NCI-H226 (cell line): ENCODE results near the gene ZNF836.
A peak's percentile ranks its signal among the peaks of the same experiment; 100 is the strongest.
"Not testable (repeated sequence)": the region's sequence is repeated elsewhere in the genome, so short reads cannot be mapped to it uniquely, and the experiment has no call there.

Experiments
- DNase-seq: peaks from one replicate; pipeline ENCODE4 v3.0.0-alpha.2; 2015

ZNF836 gene

GRCh38 chr19:52171321-52172169 is at the start of gene ZNF836:
Gene ZNF836, minus strand, starts transcription at chr19:52171621. Its CDS starts 3,549 bp downstream, at chr19:52168072.
- DNase-seq, result peak; percentile 48

DNA sequence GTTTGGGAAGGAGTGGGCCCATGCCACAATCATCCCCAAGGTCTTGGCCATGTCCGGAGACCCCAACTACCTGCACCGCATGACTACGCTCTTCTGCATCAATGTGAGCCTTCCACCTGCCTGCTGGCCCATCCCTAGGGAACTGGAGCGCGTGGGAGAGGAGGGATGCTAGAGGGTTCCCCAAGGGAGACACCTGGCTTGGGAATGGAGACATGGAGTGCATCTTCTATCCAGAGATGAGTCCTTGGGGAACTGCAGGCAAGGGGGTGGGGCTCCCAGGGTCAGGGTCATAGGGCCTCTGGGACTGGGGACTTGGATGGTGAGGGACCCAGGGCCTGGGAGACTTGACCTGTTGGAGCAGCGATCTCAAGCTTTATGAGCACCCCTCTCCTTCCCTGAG is 49.6 kb upstream of the ZNF836 start:
- no peak for DNase-seq

GRCh38 chr19:52219611-52220010 is 48.2 kb upstream of the ZNF836 start:
- no peak for DNase-seq

GRCh38 chr19:52217576-52217975 is 46.2 kb upstream of the ZNF836 start:
- no peak for DNase-seq

GRCh38 chr19:52216401-52216800 is 45.0 kb upstream of the ZNF836 start:
- no peak for DNase-seq

GRCh38 chr19:52214241-52214640 is 42.8 kb upstream of the ZNF836 start:
- no peak for DNase-seq

DNA sequence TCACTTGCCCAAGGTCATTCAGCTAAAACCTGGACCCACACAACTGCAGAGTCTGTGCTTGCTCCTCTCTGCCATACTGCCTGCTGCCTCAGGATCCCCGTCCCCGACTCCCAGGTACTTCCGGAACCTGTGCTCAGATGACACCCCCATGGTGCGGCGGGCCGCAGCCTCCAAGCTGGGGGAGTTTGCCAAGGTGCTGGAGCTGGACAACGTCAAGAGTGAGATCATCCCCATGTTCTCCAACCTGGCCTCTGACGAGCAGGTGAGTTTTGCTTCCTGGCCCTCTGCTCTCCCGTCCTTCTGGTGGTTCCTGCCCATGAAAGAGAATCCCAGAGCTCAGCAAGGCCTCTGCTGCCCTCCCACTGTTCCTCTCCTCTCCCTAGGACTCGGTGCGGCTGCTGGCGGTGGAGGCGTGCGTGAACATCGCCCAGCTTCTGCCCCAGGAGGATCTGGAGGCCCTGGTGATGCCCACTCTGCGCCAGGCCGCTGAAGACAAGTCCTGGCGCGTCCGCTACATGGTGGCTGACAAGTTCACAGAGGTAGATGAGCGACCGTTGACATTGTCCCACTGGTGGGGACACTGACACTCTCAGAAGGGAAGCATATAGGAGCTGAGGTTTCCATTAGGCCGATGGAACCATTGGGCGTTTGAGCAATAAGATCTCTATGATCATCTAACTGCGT is 41.3 kb upstream of the ZNF836 start:
- DNase-seq, result no peak

- no peak for DNase-seq
These were observed 40.6 kb upstream of the ZNF836 start for GRCh38 chr19:52211926-52212571.

GRCh38 chr19:52211203-52211602 is 39.8 kb upstream of the ZNF836 start:
- no peak for DNase-seq

GRCh38 chr19:52206481-52206880 is 35.1 kb upstream of the ZNF836 start:
- DNase-seq, result no peak

DNA sequence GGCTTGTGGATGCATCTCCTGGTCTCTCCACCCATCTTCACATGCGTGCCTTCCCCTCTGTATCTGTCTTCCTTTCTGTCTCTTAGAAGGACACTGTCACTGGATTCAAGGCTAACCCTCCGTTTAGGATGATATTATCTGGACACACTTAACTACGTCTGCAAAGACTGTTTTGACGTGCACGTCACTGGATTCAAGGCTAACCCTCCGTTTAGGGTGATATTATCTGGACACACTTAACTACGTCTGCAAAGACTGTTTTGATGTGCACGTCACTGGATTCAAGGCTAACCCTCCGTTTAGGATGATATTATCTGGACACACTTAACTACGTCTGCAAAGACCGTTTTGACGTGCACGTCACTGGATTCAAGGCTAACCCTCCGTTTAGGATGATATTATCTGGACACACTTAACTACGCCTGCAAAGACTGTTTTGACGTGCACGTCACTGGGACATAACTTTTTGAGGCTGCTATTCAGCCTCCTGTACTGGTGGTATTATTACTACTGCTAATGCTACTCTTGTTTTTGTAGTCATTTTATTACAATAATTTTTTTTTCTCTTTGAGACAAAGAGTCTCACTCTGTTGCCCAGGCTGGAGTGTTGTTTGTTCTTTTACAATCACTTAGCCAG is 29.5 kb upstream of the ZNF836 start:
- not testable (repeated sequence) for DNase-seq

GRCh38 chr19:52200044-52200443 is 28.6 kb upstream of the ZNF836 start:
- peak; percentile 57 for DNase-seq

DNA sequence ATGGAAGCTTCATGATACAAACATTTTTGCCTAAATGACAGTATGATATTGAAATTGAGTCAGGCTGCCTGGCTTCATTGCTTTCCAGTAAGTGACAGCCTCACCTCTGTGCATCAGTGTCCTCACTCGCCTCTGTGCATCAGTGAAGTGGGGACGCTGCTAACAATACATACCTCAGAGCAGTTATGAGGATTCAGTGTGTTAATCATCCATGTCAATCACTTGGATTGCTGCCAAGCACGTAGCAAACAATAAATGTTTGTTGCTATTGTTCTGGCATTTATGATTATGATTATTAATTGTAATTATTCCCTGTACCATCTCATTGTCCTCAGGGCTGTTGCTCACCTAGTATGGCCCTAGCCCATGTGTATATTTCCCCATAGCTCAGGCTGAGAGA is 27.3 kb upstream of the ZNF836 start:
- DNase-seq, result no peak

- no peak for DNase-seq
These were observed 26.5 kb upstream of the ZNF836 start for GRCh38 chr19:52197964-52198363.

- no peak for DNase-seq
These were observed 25.0 kb upstream of the ZNF836 start for GRCh38 chr19:52196256-52196967.

DNA sequence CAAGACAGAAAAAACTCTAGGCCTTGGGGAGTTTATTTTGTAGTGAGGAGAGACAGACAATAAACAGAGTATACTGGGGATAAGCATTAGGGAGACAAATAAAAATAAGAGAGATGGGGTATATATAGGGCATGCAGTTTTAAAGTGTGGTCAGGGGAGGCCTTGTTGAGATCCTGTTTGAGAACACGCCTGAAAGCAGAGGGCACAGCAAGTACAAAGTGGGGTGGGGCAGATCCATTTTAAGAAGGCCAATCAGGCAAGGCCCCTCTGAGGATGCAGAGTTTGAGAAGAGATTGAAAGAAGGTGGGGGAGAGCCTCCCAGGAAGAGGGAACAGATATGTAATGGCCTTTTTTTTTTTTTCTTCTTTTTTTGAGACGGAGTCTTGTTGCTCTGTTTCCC is 20.5 kb upstream of the ZNF836 start:
- DNase-seq, result no peak

DNA sequence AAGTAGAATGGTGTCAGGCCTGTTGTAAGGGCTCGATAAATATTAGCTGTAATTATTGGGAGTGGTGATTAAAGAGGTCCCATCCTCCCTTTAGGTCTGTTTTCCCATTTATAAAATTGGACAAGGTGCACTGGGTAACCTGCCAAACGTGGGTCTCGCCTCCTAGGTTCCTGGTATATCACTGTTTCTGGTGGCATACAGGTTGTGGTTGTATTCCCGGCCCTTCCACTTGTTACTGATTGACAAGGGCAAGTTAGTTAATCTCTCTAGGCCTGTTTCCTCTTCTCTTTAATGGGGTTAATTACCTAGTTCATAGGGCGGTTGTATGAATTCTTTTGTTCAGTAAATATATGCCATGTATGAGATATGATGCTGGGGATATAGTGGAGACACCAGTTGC is 20.0 kb upstream of the ZNF836 start:
- DNase-seq, result no peak

- DNase-seq, result no peak
These were observed 19.3 kb upstream of the ZNF836 start for GRCh38 chr19:52190487-52191293.

DNA sequence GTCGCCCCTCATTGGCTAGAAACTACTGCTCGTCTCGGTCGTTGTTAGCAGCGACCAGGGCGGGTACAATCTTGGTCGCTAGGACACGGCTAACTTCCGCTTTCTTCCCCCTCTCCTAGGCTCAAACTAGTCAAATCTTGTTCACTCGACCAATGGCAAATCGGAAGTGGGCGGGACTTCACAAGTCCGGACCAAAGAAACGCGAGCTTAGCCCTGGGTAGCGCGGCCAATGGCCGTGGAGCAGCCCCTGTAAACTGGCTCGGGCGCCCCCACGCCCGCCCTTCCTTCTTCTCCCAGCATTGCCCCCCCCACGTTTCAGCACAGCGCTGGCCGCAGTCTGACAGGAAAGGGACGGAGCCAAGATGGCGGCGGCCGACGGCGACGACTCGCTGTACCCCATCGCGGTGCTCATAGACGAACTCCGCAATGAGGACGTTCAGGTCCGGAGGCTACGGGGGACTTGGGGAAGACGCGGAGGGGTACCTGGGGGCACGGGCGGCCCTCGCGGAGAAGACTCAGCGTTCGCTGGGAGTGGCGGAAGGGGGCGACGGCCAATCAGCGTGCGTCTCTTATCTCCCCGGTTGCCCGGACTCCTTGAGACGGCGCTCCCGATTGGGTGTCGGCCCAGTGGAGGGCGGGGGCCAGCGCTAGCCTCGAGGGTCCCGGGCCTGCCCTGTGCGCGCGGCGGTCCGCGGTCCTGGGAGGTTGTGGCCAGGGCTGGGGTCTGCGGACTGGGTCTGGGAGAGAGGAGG is 18.5 kb upstream of the ZNF836 start, which contains the start of gene PPP2R1A:
PPP2R1A (plus strand) TSS at position 318 of the 752 bp plus-strand sequence; CDS start at position 363, 45 bp downstream.
- DNase-seq, result peak; percentile 78

GRCh38 chr19:52188822-52189734 is 17.7 kb upstream of the ZNF836 start:
- peak; percentile 100 for DNase-seq
